HCT116 (cell line): Measurements from ENCODE around the gene KRTAP5-2. TPM values are rescaled to one million over a fixed set of nuclear protein-coding genes. Genes with fewer than 3 reads are reported as not detected.

Source experiments
- ATAC-seq: fragments of 200-7000 bp; cut with Tn5 transposase; 2 replicates; pipeline ENCODE4 v1.9.1; 2020; ENCODE audit warnings: mild to moderate bottlenecking, moderate library complexity
- BruUV-seq: library from RNA; stranded (reverse); fragments of 400-500 nt; replicated peaks from 2 replicates; lab custom pipeline; 2021; lab: Mats Ljungman, UMichigan
- CTCF ChIA-PET: fragments of 300-600 bp; sonication (Branson Sonifier 250); formaldehyde crosslinking; loops from one replicate; lab custom pipeline; 2021; ENCODE audit warnings: antibody characterized with exemption; lab: Charles Lee
- POLR2A ChIA-PET: fragments of 300-600, 350-600 bp; sonication (Branson Sonifier 250); formaldehyde crosslinking; loops from one replicate; lab custom pipeline; 2021; ENCODE audit warnings: antibody characterized with exemption; lab: Charles Lee
- RAD21 ChIA-PET, 2 experiments: fragments of 300-600 bp; sonication (Branson Sonifier 250); formaldehyde crosslinking; loops; one replicate each; lab custom pipeline; 2023; ENCODE audit warnings: low total read pairs in 2 of 2; ENCODE audit not compliant: uncharacterized antibody in 2 of 2, unreplicated experiment in 2 of 2, low non-redundant PET in 1 of 2; lab: Charles Lee
- DNase-seq: peaks from one replicate; pipeline ENCODE4 v3.0.0-alpha.2; 2010; ENCODE audit warnings: low read depth, low spot score
- H2AFZ ChIP-seq: fragments of 200-600 bp; shearing (Covaris generic), sonication (generic); 2 replicates; pipeline ENCODE4 v1.6.1; 2017; ENCODE audit warnings: low read depth, mixed run types, mixed read lengths, antibody characterized with exemption, low read length; ENCODE audit not compliant: poor library complexity, severe bottlenecking
- H3K27ac ChIP-seq: 2 replicates; pipeline ENCODE4 v1.5.1; 2012; ENCODE audit warnings: low read depth, low read length
- H3K27me3 ChIP-seq: fragments of 200-600 bp; sonication (generic); 2 replicates; pipeline ENCODE4 v1.6.1; 2016; ENCODE audit warnings: mixed run types, low read length, mixed read lengths; ENCODE audit not compliant: insufficient read depth
- H3K36me3 ChIP-seq, 2 experiments: fragments of 200-500 bp in 1 of 2; fragments of 200-600 bp in 1 of 2; sonication (Bioruptor generic) in 1 of 2; sonication (generic) in 1 of 2; 2 replicates each; pipeline versions ENCODE4 v1.5.1 to v1.6.1; 2014 to 2016; ENCODE audit warnings: low read length in 2 of 2, inconsistent platforms in 1 of 2, mixed read lengths in 1 of 2, mixed run types in 1 of 2; ENCODE audit not compliant: insufficient read depth in 2 of 2, control insufficient read depth in 1 of 2
- H3K4me1 ChIP-seq, 2 experiments: fragments of 200-600 bp in 1 of 2; sonication (generic) in 1 of 2; 2 replicates each; pipeline versions ENCODE4 v1.5.1 to v1.6.1; 2012 to 2017; ENCODE audit warnings: low read length in 2 of 2, inconsistent platforms in 1 of 2, mild to moderate bottlenecking in 1 of 2, mixed read lengths in 1 of 2, mixed run types in 1 of 2, moderate library complexity in 1 of 2; ENCODE audit not compliant: insufficient read depth in 2 of 2, control insufficient read depth in 1 of 2
- H3K4me2 ChIP-seq: fragments of 200-600 bp; sonication (generic); 2 replicates; pipeline ENCODE4 v1.6.1; 2017; ENCODE audit warnings: mixed run types, low read length, mixed read lengths
- H3K4me3 ChIP-seq, 2 experiments: fragments of 200-600 bp in 1 of 2; sonication (generic) in 1 of 2; replicated peaks in 1 of 2; 2 replicates each; pipeline ENCODE4 v1.5.1; 2011 to 2016; ENCODE audit warnings: low read length in 2 of 2, control low read depth in 1 of 2, low read depth in 1 of 2, mild to moderate bottlenecking in 1 of 2, mixed read lengths in 1 of 2, mixed run types in 1 of 2
- H3K79me2 ChIP-seq: fragments of 200-600 bp; sonication (generic); 2 replicates; pipeline ENCODE4 v1.6.1; 2017; ENCODE audit warnings: mild to moderate bottlenecking, mixed run types, low read length, moderate library complexity, mixed read lengths; ENCODE audit not compliant: insufficient read depth
- H3K9ac ChIP-seq: fragments of 200-600 bp; sonication (generic); 2 replicates; pipeline ENCODE4 v1.6.1; 2016; ENCODE audit warnings: low read length, mixed read lengths
- H3K9me2 ChIP-seq: fragments of 200-600 bp; sonication (generic), shearing (Covaris generic); 2 replicates; pipeline ENCODE4 v1.6.1; 2017; ENCODE audit warnings: mixed run types, mild to moderate bottlenecking, moderate library complexity; ENCODE audit not compliant: insufficient read depth
- H3K9me3 ChIP-seq, 2 experiments: fragments of 200-500 bp in 1 of 2; fragments of 200-600 bp in 1 of 2; sonication (Bioruptor generic) in 1 of 2; sonication (generic) in 1 of 2; 2 replicates each; pipeline ENCODE4 v1.6.1; 2014 to 2017; ENCODE audit warnings: low read length in 2 of 2, mixed read lengths in 2 of 2, inconsistent platforms in 1 of 2, low read depth in 1 of 2, mild to moderate bottlenecking in 1 of 2, mixed run types in 1 of 2, moderate library complexity in 1 of 2; ENCODE audit not compliant: control insufficient read depth in 1 of 2, insufficient read depth in 1 of 2
- H4K20me1 ChIP-seq: fragments of 200-600 bp; sonication (generic), shearing (Covaris generic); 2 replicates; pipeline ENCODE4 v1.6.1; 2017; ENCODE audit warnings: mixed run types, mild to moderate bottlenecking, moderate library complexity; ENCODE audit not compliant: insufficient read depth
- CEBPB ChIP-seq: IDR thresholded peaks from 2 replicates; pipeline ENCODE4 v1.6.1; 2012; ENCODE audit warnings: low read depth
- POLR2A ChIP-seq: IDR thresholded peaks from 2 replicates; pipeline ENCODE4 v1.7.0; 2011; ENCODE audit warnings: borderline replicate concordance; ENCODE audit not compliant: insufficient read depth, insufficient read length; ENCODE audit errors: extremely low read depth
- POLR2AphosphoS5 ChIP-seq: IDR thresholded peaks from 2 replicates; pipeline ENCODE4 v1.6.1; 2011; ENCODE audit warnings: mild to moderate bottlenecking, low read depth, low read length, moderate library complexity
- SP1 ChIP-seq: IDR thresholded peaks from 2 replicates; pipeline ENCODE4 v1.6.1; 2012; ENCODE audit warnings: low read depth
- ZNF274 ChIP-seq: fragments of 200-500 bp; sonication (Bioruptor generic); IDR thresholded peaks from 2 replicates; pipeline ENCODE4 v1.6.1; 2014; ENCODE audit warnings: mild to moderate bottlenecking, low read depth, low read length, inconsistent platforms
- intact Hi-C: fragments of 100-400 bp; cut with micrococcal nuclease; formaldehyde crosslinking; loops from 2 replicates; pipeline ENCODE4 v1.10.0; 2022
- total RNA-seq: library from RNA; stranded (reverse); gene quantifications from one replicate; pipeline ENCODE4 v1.2.1, GENCODE V29; 2021; ENCODE audit not compliant: unreplicated experiment

The KRTAP5-2 gene
- total RNA-seq, 1 experiment from 2014 or later, result not detected

DNA sequence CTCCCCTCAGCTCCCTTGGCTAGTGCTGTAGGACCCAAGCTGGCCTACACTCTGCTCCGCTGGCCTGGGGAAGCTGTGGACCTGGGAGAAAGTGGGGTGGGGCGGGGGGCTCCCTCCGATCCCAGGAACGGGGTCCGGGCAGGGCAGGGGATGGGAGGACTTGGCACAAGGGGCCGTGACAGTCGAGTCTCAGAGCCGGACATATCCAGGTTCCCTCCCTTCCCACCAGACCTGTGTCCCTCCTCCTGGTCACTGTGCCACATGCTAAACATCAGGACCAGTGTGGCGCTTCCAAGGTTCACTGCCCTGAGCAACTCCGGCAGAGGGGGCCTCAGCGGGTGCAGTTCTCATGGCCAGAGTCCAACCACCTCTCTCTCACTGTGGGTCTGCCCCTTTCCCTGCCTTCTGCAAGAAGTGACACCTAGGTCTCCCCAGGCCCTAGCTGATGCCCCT lies 28.1 kb downstream of the KRTAP5-2 start:
- CTCF ChIA-PET, result interaction anchor here (1.0 kb wide), 1 partner anchor 25 kb away, joined by 3 read pairs; no protein-coding TSS in a partner anchor
- Histone ChIP-seq H3K36me3 (no peaks in the 10 kb centered on the region), H3K4me2 (no peak overlapping the region), H3K27ac (no peak overlapping the region), H3K4me1 (peaks cover 16 to 29% of the 10 kb centered on the region in 2 experiments; a peak in 3 of 4 replicates), H3K9me2 (no peaks in the 10 kb centered on the region), H3K79me2 (peaks cover 3% of the 10 kb centered on the region; the same call in 1 of the 2 replicates), H3K27me3 (no peaks in the 10 kb centered on the region), H2AFZ (no peak overlapping the region), H3K4me3 (no peak overlapping the region), H3K9ac (no peak overlapping the region), H4K20me1 (no peaks in the 10 kb centered on the region), H3K9me3 (no peaks in the 10 kb centered on the region)
- ATAC-seq (no peak), DNase-seq (no peak)
- RAD21 ChIA-PET, result no interaction called here
- intact Hi-C loops, result no loop called here
- POLR2A ChIA-PET, result no interaction called here
- TF ChIP-seq POLR2AphosphoS5 (no peak), CEBPB (no peak)
- no TSS peak for BruUV-seq

DNA sequence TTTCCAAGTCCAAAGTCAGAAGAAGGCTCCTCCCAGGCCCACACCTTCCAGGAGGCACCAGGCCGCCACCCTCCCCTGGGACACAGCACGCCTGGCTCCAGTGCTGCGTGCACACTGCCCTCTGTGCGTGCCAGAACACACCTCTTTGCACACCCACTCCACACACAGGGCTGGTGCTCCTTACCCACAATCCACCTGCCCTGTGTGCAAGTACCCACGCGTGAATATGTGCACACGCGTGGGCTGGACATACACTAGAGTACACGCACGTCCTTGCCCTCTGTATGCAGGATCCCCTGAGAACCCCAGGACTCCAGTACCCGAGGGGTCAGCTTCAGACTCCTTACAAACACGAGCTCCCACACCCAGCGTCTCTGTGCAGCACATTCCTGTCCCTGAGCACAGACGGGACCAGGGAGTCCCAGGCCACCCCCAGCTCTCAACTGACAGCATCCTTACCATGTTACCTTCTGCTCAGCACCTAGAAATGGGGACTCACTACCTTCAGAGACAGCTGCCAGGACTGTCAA lies 28.8 kb downstream of the KRTAP5-2 start:
- RAD21 ChIA-PET, result no interaction called here
- Histone ChIP-seq H3K9me3 (no peaks in the 10 kb centered on the region), H3K4me1 (peaks cover 14 to 26% of the 10 kb centered on the region in 2 experiments; a peak in 3 of 4 replicates), H3K36me3 (no peaks in the 10 kb centered on the region; a peak in 1 of 4 replicates), H3K27me3 (no peaks in the 10 kb centered on the region), H3K27ac (no peak overlapping the region), H3K4me2 (no peak overlapping the region), H3K9me2 (no peaks in the 10 kb centered on the region), H3K4me3 (no peak overlapping the region), H3K9ac (no peak overlapping the region), H4K20me1 (no peaks in the 10 kb centered on the region), H3K79me2 (peaks cover 3% of the 10 kb centered on the region; the same call in 1 of the 2 replicates), H2AFZ (no peak overlapping the region)
- TF ChIP-seq ZNF274 (no peak), SP1 (no peak), POLR2A (no peak)
- CTCF ChIA-PET, result interaction anchor here (1.0 kb wide), 1 partner anchor 26 kb away, joined by 3 read pairs; no protein-coding TSS in a partner anchor
- DNase-seq, result no peak
- intact Hi-C loops, result no loop called here
- POLR2A ChIA-PET, result no interaction called here
- BruUV-seq, result no TSS peak
- no peak for ATAC-seq
